H1 (cell line): ENCODE data around the gene MAS1. TPM values are rescaled to one million over a fixed set of nuclear protein-coding genes. Genes with fewer than 3 reads are reported as not detected.

Experiments used
- CTCF ChIA-PET: fragments of 300-600 bp; sonication (Branson Sonifier 250); formaldehyde crosslinking; loops from one replicate; lab custom pipeline; 2021; ENCODE audit not compliant: partially characterized antibody; lab: Charles Lee
- POLR2A ChIA-PET: fragments of 300-600 bp; sonication (Branson Sonifier 250); formaldehyde crosslinking; loops from one replicate; lab custom pipeline; 2021; ENCODE audit warnings: inconsistent platforms; ENCODE audit not compliant: partially characterized antibody; lab: Charles Lee
- DNase-seq, 2 experiments: peaks; one replicate each; pipeline versions ENCODE4 v3.0.0 to v3.0.0-alpha.2; 2010 to 2022; ENCODE audit warnings: low spot score in 2 of 2, low read depth in 1 of 2, mixed read lengths in 1 of 2
- FAIRE-seq: peaks from 2 replicates; lab custom pipeline; 2011; peaks lifted over from hg19 to GRCh38; lab: Jason Lieb, UNC
- H2AFZ ChIP-seq: 2 replicates; pipeline ENCODE4 v1.8.1; 2012; ENCODE audit warnings: low read length, inconsistent platforms
- H2AK5ac ChIP-seq: 2 replicates; pipeline ENCODE4 v1.6.1; 2013; ENCODE audit warnings: low read depth, low read length
- H2BK120ac ChIP-seq: replicated peaks from 2 replicates; pipeline ENCODE3; 2013; ENCODE audit warnings: low read depth, low read length, inconsistent platforms
- H2BK12ac ChIP-seq: 2 replicates; pipeline ENCODE4 v1.6.1; 2013; ENCODE audit warnings: low read depth, low read length
- H2BK15ac ChIP-seq: 2 replicates; pipeline ENCODE4 v1.6.1; 2013; ENCODE audit warnings: low read length
- H2BK20ac ChIP-seq: 2 replicates; pipeline ENCODE4 v1.6.1; 2013; ENCODE audit warnings: low read length
- H2BK5ac ChIP-seq: 2 replicates; pipeline ENCODE4 v1.6.1; 2013; ENCODE audit warnings: low read depth, low read length
- H3K14ac ChIP-seq: 2 replicates; pipeline ENCODE4 v1.6.1; 2013; ENCODE audit warnings: inconsistent platforms; ENCODE audit not compliant: insufficient read length
- H3K18ac ChIP-seq: 2 replicates; pipeline ENCODE4 v1.6.1; 2013; ENCODE audit warnings: low read length; ENCODE audit errors: extremely low read depth
- H3K23ac ChIP-seq: 2 replicates; pipeline ENCODE4 v1.6.1; 2013; ENCODE audit warnings: inconsistent platforms; ENCODE audit not compliant: insufficient read length
- H3K23me2 ChIP-seq: 2 replicates; pipeline ENCODE4 v1.6.1; 2013; ENCODE audit warnings: low read depth, low read length
- H3K27ac ChIP-seq: 2 replicates; pipeline ENCODE4 v1.6.1; 2011; ENCODE audit warnings: low read depth, low read length, inconsistent platforms
- H3K27me3 ChIP-seq, 4 experiments: replicated peaks in 1 of 4; 1 replicate in 1 of 4; 2 replicates in 3 of 4; pipeline versions ENCODE4 v1.6.1 to v1.8.1; 2011 to 2013; ENCODE audit warnings: low read length in 3 of 4, mild to moderate bottlenecking in 3 of 4, inconsistent platforms in 2 of 4, mixed read lengths in 2 of 4, moderate library complexity in 1 of 4; ENCODE audit not compliant: control insufficient read depth in 3 of 4, insufficient read depth in 3 of 4; ENCODE audit errors: extremely low read depth in 1 of 4
- H3K36me3 ChIP-seq, 4 experiments: 2 replicates each; pipeline versions ENCODE4 v1.6.1 to v1.8.1; 2011 to 2013; ENCODE audit warnings: mild to moderate bottlenecking in 4 of 4, low read length in 3 of 4, moderate library complexity in 2 of 4, control low read depth in 1 of 4, inconsistent platforms in 1 of 4; ENCODE audit not compliant: insufficient read depth in 4 of 4, control insufficient read depth in 2 of 4
- H3K4ac ChIP-seq: replicated peaks from 2 replicates; pipeline ENCODE3; 2013; ENCODE audit warnings: low read length, low read depth, mixed read lengths, inconsistent platforms; ENCODE audit not compliant: insufficient read length
- H3K4me1 ChIP-seq, 4 experiments: replicated peaks in 1 of 4; 1 replicate in 1 of 4; 2 replicates in 3 of 4; pipeline versions ENCODE4 v1.6.1 to v1.8.1; 2011 to 2013; ENCODE audit warnings: low read length in 3 of 4, inconsistent platforms in 2 of 4, mixed read lengths in 1 of 4; ENCODE audit not compliant: insufficient read depth in 4 of 4, control insufficient read depth in 3 of 4
- H3K4me2 ChIP-seq, 2 experiments: 2 replicates each; pipeline versions ENCODE4 v1.6.1 to v1.8.1; 2011 to 2013; ENCODE audit warnings: low read depth in 2 of 2, low read length in 2 of 2, control low read depth in 1 of 2, inconsistent platforms in 1 of 2, mild to moderate bottlenecking in 1 of 2; ENCODE audit not compliant: insufficient read depth in 1 of 2
- H3K4me3 ChIP-seq, 4 experiments: fragments of 200-600, 300-600 bp in 1 of 4; sonication (generic), shearing (Covaris generic), sonication (Bioruptor Twin) in 1 of 4; 2 replicates each; pipeline versions ENCODE4 v1.5.1 to v1.8.1; 2011 to 2016; ENCODE audit warnings: low read length in 4 of 4, low read depth in 3 of 4, control low read depth in 2 of 4, inconsistent platforms in 2 of 4, mild to moderate bottlenecking in 2 of 4, mixed read lengths in 1 of 4, moderate library complexity in 1 of 4; ENCODE audit not compliant: insufficient read depth in 2 of 4; ENCODE audit errors: extremely low read depth in 1 of 4
- H3K56ac ChIP-seq: replicated peaks from 2 replicates; pipeline ENCODE3; 2013; ENCODE audit warnings: low read depth, mild to moderate bottlenecking, mixed read lengths, low read length, inconsistent platforms; ENCODE audit not compliant: insufficient read length
- H3K79me1 ChIP-seq: 2 replicates; pipeline ENCODE4 v1.6.1; 2013; ENCODE audit warnings: low read depth, low read length, control low read depth
- H3K79me2 ChIP-seq, 2 experiments: 2 replicates each; pipeline versions ENCODE4 v1.6.1 to v1.8.1; 2012 to 2013; ENCODE audit warnings: low read length in 2 of 2, mild to moderate bottlenecking in 2 of 2, inconsistent platforms in 1 of 2; ENCODE audit not compliant: insufficient read depth in 2 of 2, control insufficient read depth in 1 of 2
- H3K9ac ChIP-seq, 4 experiments: replicated peaks in 1 of 4; 1 replicate in 1 of 4; 2 replicates in 3 of 4; pipeline versions ENCODE4 v1.6.1 to v1.8.1; 2011 to 2013; ENCODE audit warnings: low read depth in 3 of 4, low read length in 3 of 4, control low read depth in 2 of 4, mild to moderate bottlenecking in 2 of 4, moderate library complexity in 2 of 4, inconsistent platforms in 1 of 4; ENCODE audit errors: extremely low read depth in 1 of 4
- H3K9me3 ChIP-seq, 2 experiments: 2 replicates each; pipeline versions ENCODE4 v1.6.1 to v1.8.1; 2012 to 2013; ENCODE audit warnings: mild to moderate bottlenecking in 2 of 2, moderate library complexity in 2 of 2, control low read depth in 1 of 2, inconsistent platforms in 1 of 2, low read depth in 1 of 2, low read length in 1 of 2, mixed read lengths in 1 of 2; ENCODE audit not compliant: insufficient read depth in 2 of 2
- H4K20me1 ChIP-seq, 2 experiments: replicated peaks in 1 of 2; 2 replicates each; pipeline versions ENCODE3 to v1.8.1; 2011 to 2013; ENCODE audit warnings: inconsistent platforms in 2 of 2, low read length in 2 of 2, mild to moderate bottlenecking in 1 of 2; ENCODE audit not compliant: insufficient read depth in 2 of 2, control insufficient read depth in 1 of 2
- H4K5ac ChIP-seq: 2 replicates; pipeline ENCODE4 v1.6.1; 2013; ENCODE audit warnings: low read length, low read depth, mixed read lengths, inconsistent platforms; ENCODE audit not compliant: insufficient read length
- H4K8ac ChIP-seq: 2 replicates; pipeline ENCODE4 v1.8.0; 2013; ENCODE audit warnings: mild to moderate bottlenecking, moderate library complexity, low read length, inconsistent platforms; ENCODE audit not compliant: insufficient read depth; ENCODE audit errors: extremely low read depth
- H4K91ac ChIP-seq: replicated peaks from 2 replicates; pipeline ENCODE3; 2013; ENCODE audit warnings: low read length, mixed read lengths, inconsistent platforms; ENCODE audit not compliant: insufficient read length
- CTCF ChIP-seq, 3 experiments: IDR thresholded peaks; 1 replicate in 2 of 3; 2 replicates in 1 of 3; pipeline versions ENCODE4 v1.5.1 to v1.6.1; 2011; ENCODE audit warnings: low read length in 3 of 3, mild to moderate bottlenecking in 3 of 3, inconsistent platforms in 2 of 3, low read depth in 1 of 3, moderate library complexity in 1 of 3; ENCODE audit not compliant: insufficient read depth in 1 of 3; ENCODE audit errors: control extremely low read depth in 1 of 3
- EP300 ChIP-seq, 2 experiments: IDR thresholded peaks; 1 replicate in 1 of 2; 2 replicates in 1 of 2; pipeline ENCODE4 v1.6.1; 2011 to 2012; ENCODE audit warnings: low read depth in 2 of 2, low read length in 2 of 2, mild to moderate bottlenecking in 2 of 2, borderline replicate concordance in 1 of 2, inconsistent platforms in 1 of 2, moderate library complexity in 1 of 2
- EZH2 ChIP-seq: fragments of 200-600 bp; sonication (generic); IDR thresholded peaks from 2 replicates; pipeline ENCODE4 v1.7.1; 2012; ENCODE audit warnings: low read depth, mild to moderate bottlenecking, moderate library complexity, low read length, inconsistent platforms; ENCODE audit not compliant: severe bottlenecking
- GABPA ChIP-seq: IDR thresholded peaks from 2 replicates; pipeline ENCODE4 v1.6.1; 2011; ENCODE audit warnings: mild to moderate bottlenecking, low read length, moderate library complexity, borderline replicate concordance; ENCODE audit not compliant: insufficient read depth
- KDM5A ChIP-seq: fragments of 200-600 bp; IDR thresholded peaks from 2 replicates; pipeline ENCODE4 v1.7.1; 2012; ENCODE audit warnings: mild to moderate bottlenecking, low read length, inconsistent platforms, mixed read lengths
- POLR2A ChIP-seq, 2 experiments: IDR thresholded peaks; 1 replicate in 1 of 2; 2 replicates in 1 of 2; pipeline ENCODE4 v1.6.1; 2011; ENCODE audit warnings: low read depth in 2 of 2, low read length in 2 of 2, mild to moderate bottlenecking in 2 of 2; ENCODE audit errors: control extremely low read depth in 1 of 2
- SP2 ChIP-seq: IDR thresholded peaks from 2 replicates; pipeline ENCODE4 v1.6.1; 2012; ENCODE audit warnings: mild to moderate bottlenecking, low read length, inconsistent platforms
- TBP ChIP-seq: IDR thresholded peaks from 2 replicates; pipeline ENCODE4 v1.6.1; 2011; ENCODE audit warnings: low read depth, low read length, improper control_type of control experiment
- TEAD4 ChIP-seq: IDR thresholded peaks from 2 replicates; pipeline ENCODE4 v1.6.1; 2012; ENCODE audit warnings: low read depth, low read length, inconsistent platforms, mixed read lengths
- WGBS, 2 experiments: shearing (Covaris generic) in 1 of 2; methylation state at CpG; one replicate each; pipeline versions ENCODE4 v1.1.6 to v1.1.7; 2013 to 2015; ENCODE audit warnings: low lambda C conversion rate in 2 of 2, mixed read lengths in 2 of 2, inconsistent platforms in 1 of 2, low coverage in 1 of 2, missing lambda C conversion rate in 1 of 2; ENCODE audit not compliant: insufficient replicate concordance in 2 of 2, insufficient coverage in 1 of 2, insufficient read length in 1 of 2; ENCODE audit errors: extremely low coverage in 1 of 2, missing lambda C conversion rate in 1 of 2; 5-methylcytosine and 5-hydroxymethylcytosine counted together
- polyA plus RNA-seq, 7 experiments: library from polyadenylated mRNA; depleted of rRNA in 3 of 7; stranded (reverse) in 5 of 7; unstranded in 2 of 7; fragments of >200 nt in 5 of 7; fragments of 200-250 nt in 2 of 7; gene quantifications; 1 replicate in 5 of 7; 2 replicates in 1 of 7; 4 replicates in 1 of 7; pipeline versions ENCODE4 v1.2.1 to v1.2.3, GENCODE V29; 2011 to 2013; ENCODE audit warnings: missing spikeins in 2 of 7, mixed read lengths in 2 of 7
- total RNA-seq: library from RNA; stranded (reverse); fragmentation: NEBNext Ultra II Directional; extraction: Animal tissue kit (Norgen Biotek cat#: 25700); gene quantifications from 2 replicates; pipeline ENCODE4 v1.2.1, GENCODE V29; 2021
- TF ChIP-seq, protein P1 (sequence below): IDR thresholded peaks from 2 replicates; pipeline ENCODE4 v1.6.1; 2012; ENCODE audit warnings: inconsistent platforms

Gene MAS1
- total and polyA plus RNA-seq, 2 of the 8 experiments (the other 6 are each of a cell fraction or from before 2014, with no cell fraction given) = 0.02 TPM; not detected in 1

- H3K4me3 ChIP-seq = no peak overlapping the region
- H3K36me3 ChIP-seq = no peaks in the 10 kb centered on the region
- no peak overlapping the region for H2BK120ac ChIP-seq
- DNase-seq (no peak), FAIRE-seq (no peak)
- WGBS, 2 experiments = 40% methylated on average over 1 of the region's 1 CpG; no CpG with 5 or more reads in 1 of the 2 experiments
- H3K79me1 ChIP-seq = no peaks in the 10 kb centered on the region
- H3K18ac ChIP-seq = no peak overlapping the region
- H4K20me1 ChIP-seq = no peaks in the 10 kb centered on the region
- no peaks in the 10 kb centered on the region; the same call in 1 of the 2 replicates for H3K23me2 ChIP-seq
- H3K4me2 ChIP-seq = no peak overlapping the region
- no peak overlapping the region for H3K27ac ChIP-seq
- ChIA-PET POLR2A (no interaction called here), CTCF (interaction anchor here (0.6 kb wide), 1 partner anchor 621 kb away, joined by 3 read pairs; no protein-coding TSS in a partner anchor)
- H3K9ac ChIP-seq = no peak overlapping the region
- no peaks in the 10 kb centered on the region for H3K9me3 ChIP-seq
- H4K91ac ChIP-seq = no peak overlapping the region
- H3K4me1 ChIP-seq = no peaks in the 10 kb centered on the region
- no peak overlapping the region for H3K14ac ChIP-seq
- H3K4ac ChIP-seq = no peak overlapping the region
- no peak overlapping the region for H4K5ac ChIP-seq
- no peak overlapping the region for H3K56ac ChIP-seq
- H3K79me2 ChIP-seq = no peaks in the 10 kb centered on the region
- no peak overlapping the region for H2BK20ac ChIP-seq
- no peak overlapping the region for H3K23ac ChIP-seq
- H4K8ac ChIP-seq = no peak overlapping the region
- H2BK15ac ChIP-seq = no peak overlapping the region
- TF ChIP-seq CTCF (IDR thresholded peaks at IDR 0.05; ENCODE audit: control extremely low read depth in 1 of 3, insufficient read depth in 1 of 3, low read depth in 1 of 3, low read length in 3 of 3) = no peak
- TF ChIP-seq, protein P1, sequence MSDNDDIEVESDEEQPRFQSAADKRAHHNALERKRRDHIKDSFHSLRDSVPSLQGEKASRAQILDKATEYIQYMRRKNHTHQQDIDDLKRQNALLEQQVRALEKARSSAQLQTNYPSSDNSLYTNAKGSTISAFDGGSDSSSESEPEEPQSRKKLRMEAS = no peak
- no peak for TF ChIP-seq EZH2
- no peak for TF ChIP-seq TBP
- TF ChIP-seq SP2 = no peak
- TF ChIP-seq POLR2A (IDR thresholded peaks at IDR 0.05; ENCODE audit: control extremely low read depth in 1 of 2, low read depth in 2 of 2, low read length in 2 of 2) = no peak
- no peak for TF ChIP-seq GABPA
- TF ChIP-seq KDM5A = no peak
- no peak for TF ChIP-seq TEAD4
- TF ChIP-seq EP300 (IDR thresholded peaks at IDR 0.05; ENCODE audit: borderline replicate concordance in 1 of 2, low read depth in 2 of 2, low read length in 2 of 2) = no peak
- 0 out of 7 replicates have a peak, but pooled peaks cover 0 to 2% (median 0%) of the 10 kb centered on the region in 4 experiments for H3K27me3 ChIP-seq
- no peak overlapping the region for H2BK5ac ChIP-seq
- H2AFZ ChIP-seq = no peak overlapping the region
- no peak overlapping the region for H2AK5ac ChIP-seq
- no peak overlapping the region for H2BK12ac ChIP-seq
These were observed 7.7 kb downstream of the MAS1 start for GRCh38 chr6:159898519-159898918.
